ENCODE measurements around the gene SUN1.
"Not testable (repeated sequence)": the region's sequence is repeated elsewhere in the genome, so short reads cannot be mapped to it uniquely, and the experiment has no call there.

SUN1 gene

GRCh38 chr7:922334-923107, 90.2 kb downstream of the SUN1 start:
- Mint-ChIP-seq H3K36me3 (ENCODE audit: low read depth) (no peaks in the 10 kb centered on the region), H3K9me3 (no peaks in the 10 kb centered on the region), H3K27ac (no peak overlapping the region), H3K4me3 (no peak overlapping the region), H3K4me1 (peaks cover 34% of the 10 kb centered on the region), H3K27me3 (ENCODE audit: low read depth, poor library complexity) (peaks cover 2% of the 10 kb centered on the region)
- TF ChIP-seq CTCF (IDR thresholded peaks at IDR 0.05): no peak
- no peak for DNase-seq

DNA sequence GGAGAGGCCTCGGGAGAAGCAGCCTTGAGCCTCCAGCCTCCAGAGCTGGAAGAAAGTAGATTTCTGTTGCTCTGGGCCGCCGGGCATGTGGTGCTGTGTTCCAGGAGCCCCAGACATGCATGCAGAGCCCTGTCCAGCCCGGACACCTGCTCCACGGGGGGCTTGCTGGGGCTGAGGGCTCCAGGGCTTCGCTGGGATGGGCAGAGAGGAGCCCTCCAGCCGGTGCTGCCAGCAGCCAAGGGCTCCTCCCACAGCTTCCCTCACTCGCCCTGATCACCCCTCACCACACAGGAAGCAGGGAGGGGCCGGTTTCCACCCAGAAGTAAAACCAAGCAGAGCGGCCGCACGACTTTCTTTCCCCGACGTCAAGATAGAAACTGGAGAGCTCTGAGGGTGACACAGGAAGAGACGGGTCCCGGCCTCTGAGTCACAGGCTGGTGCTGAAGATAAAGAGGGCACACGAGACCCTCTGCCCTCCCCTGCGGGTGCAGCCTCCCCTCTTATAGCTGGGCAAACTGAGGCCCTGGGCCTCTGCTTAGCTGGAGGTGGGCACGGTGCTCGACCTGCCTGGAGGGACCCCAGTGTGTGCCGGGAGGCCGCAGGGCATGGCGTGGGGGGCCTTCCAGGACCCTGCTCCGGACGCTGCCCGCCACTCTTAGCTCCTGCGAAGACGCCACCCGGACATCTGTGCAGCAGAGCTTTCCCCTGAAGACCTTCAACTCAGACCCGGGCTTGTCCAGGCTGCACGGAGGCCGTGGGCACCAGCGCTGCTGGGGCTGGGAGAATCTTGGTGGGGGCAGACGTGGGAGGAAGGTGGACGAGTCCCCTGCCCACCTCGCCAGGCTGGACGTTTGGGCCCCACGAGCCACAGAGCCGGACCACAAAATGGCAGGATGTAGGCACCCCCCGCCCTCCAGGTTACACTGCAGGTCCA, 91.1 kb downstream of the SUN1 start:
- H3K4me3 Mint-ChIP-seq: no peak overlapping the region
- no peak for TF ChIP-seq CTCF (IDR thresholded peaks at IDR 0.05)
- no peak overlapping the region for H3K27ac Mint-ChIP-seq
- peaks cover 32% of the 10 kb centered on the region for H3K4me1 Mint-ChIP-seq
- no peaks in the 10 kb centered on the region for H3K9me3 Mint-ChIP-seq
- DNase-seq: peak; percentile 59
- H3K36me3 Mint-ChIP-seq (ENCODE audit: low read depth): no peaks in the 10 kb centered on the region
- H3K27me3 Mint-ChIP-seq (ENCODE audit: low read depth, poor library complexity): peaks cover 4% of the 10 kb centered on the region

DNA sequence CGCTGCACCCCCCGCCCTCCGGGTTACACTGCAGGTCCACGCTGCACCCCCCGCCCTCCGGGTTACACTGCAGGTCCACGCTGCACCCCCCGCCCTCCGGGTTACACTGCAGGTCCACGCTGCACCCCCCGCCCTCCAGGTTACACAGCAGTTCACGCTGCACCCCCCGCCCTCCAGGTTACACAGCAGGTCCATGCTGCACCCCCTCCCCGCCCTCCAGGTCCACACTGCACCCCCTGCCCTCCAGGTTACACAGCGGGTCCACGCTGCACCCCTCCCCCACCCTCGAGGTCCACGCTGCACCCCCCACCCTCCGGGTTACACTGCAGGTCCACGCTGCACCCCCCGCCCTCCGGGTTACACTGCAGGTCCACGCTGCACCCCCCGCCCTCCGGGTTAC, 91.8 kb downstream of the SUN1 start:
- not testable (repeated sequence) for DNase-seq

More for the DNA sequence above, 91.8 kb downstream of the SUN1 start:
- H3K4me3 Mint-ChIP-seq; H3K27ac Mint-ChIP-seq; H3K9me3 Mint-ChIP-seq; H3K36me3 Mint-ChIP-seq (ENCODE audit: low read depth): not testable (repeated sequence)
- Mint-ChIP-seq H3K27me3 (ENCODE audit: low read depth, poor library complexity) (peaks cover 10% of the 10 kb centered on the region), H3K4me1 (peaks cover 37% of the 10 kb centered on the region)

All from nephron progenitor cell (in vitro differentiated cells).